ENCODE measurements around the gene PSD2.

DNA sequence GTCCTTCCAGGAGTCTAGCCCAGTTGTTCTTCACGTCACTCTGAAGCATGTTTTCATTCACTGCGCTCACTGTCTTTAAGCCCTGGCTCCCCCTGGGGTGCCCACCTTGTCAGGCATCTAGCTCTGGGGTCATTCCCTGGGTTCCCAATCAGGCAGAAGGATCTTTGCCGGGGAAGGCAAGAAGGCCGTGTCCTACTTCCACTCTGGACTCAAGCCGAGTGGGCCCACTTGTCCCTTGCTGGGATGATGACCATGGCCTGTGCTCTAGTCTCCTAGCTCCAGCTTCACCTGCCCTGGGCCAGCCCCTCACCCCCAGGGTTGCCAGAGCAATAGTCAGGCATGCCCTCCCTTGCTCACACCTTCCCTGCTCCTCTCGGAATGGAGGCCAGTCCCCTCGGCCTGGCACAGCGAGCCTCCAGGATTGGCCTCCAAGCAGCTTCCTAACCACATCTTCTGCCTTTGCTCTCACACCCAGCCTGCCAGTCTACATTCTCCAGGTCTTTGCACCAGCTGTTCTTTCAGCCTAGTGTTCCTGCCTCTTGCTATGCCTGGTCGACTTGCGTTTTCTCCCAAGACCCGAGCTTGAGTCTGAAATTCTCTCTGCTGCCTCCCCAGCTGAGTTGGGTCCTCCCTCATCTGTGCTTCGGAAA, 32.2 kb upstream of the PSD2 start:
- TF ChIP-seq TAF1 (IDR thresholded peaks at IDR 0.05; ENCODE audit: borderline replicate concordance, insufficient read depth, low read length) (no peak), POLR2AphosphoS5 (IDR thresholded peaks at IDR 0.05; ENCODE audit: low read depth, low read length) (no peak), SIN3A (IDR thresholded peaks at IDR 0.05; ENCODE audit: borderline replicate concordance, insufficient read depth, low read length) (no peak)
- TF ChIP-seq, protein P1, sequence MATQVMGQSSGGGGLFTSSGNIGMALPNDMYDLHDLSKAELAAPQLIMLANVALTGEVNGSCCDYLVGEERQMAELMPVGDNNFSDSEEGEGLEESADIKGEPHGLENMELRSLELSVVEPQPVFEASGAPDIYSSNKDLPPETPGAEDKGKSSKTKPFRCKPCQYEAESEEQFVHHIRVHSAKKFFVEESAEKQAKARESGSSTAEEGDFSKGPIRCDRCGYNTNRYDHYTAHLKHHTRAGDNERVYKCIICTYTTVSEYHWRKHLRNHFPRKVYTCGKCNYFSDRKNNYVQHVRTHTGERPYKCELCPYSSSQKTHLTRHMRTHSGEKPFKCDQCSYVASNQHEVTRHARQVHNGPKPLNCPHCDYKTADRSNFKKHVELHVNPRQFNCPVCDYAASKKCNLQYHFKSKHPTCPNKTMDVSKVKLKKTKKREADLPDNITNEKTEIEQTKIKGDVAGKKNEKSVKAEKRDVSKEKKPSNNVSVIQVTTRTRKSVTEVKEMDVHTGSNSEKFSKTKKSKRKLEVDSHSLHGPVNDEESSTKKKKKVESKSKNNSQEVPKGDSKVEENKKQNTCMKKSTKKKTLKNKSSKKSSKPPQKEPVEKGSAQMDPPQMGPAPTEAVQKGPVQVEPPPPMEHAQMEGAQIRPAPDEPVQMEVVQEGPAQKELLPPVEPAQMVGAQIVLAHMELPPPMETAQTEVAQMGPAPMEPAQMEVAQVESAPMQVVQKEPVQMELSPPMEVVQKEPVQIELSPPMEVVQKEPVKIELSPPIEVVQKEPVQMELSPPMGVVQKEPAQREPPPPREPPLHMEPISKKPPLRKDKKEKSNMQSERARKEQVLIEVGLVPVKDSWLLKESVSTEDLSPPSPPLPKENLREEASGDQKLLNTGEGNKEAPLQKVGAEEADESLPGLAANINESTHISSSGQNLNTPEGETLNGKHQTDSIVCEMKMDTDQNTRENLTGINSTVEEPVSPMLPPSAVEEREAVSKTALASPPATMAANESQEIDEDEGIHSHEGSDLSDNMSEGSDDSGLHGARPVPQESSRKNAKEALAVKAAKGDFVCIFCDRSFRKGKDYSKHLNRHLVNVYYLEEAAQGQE (IDR thresholded peaks at IDR 0.05; ENCODE audit: insufficient read depth in 1 of 2, low read depth in 2 of 2, low read length in 2 of 2): no peak
